LNCAP (cell line): Measurements from ENCODE around the gene DCUN1D3.

Source experiments
- CTCF ChIP-seq: fragments of 450-650 bp; IDR thresholded peaks from 2 replicates; pipeline ENCODE4 v1.5.1; 2017; ENCODE audit warnings: mild to moderate bottlenecking

The DCUN1D3 gene

DNA sequence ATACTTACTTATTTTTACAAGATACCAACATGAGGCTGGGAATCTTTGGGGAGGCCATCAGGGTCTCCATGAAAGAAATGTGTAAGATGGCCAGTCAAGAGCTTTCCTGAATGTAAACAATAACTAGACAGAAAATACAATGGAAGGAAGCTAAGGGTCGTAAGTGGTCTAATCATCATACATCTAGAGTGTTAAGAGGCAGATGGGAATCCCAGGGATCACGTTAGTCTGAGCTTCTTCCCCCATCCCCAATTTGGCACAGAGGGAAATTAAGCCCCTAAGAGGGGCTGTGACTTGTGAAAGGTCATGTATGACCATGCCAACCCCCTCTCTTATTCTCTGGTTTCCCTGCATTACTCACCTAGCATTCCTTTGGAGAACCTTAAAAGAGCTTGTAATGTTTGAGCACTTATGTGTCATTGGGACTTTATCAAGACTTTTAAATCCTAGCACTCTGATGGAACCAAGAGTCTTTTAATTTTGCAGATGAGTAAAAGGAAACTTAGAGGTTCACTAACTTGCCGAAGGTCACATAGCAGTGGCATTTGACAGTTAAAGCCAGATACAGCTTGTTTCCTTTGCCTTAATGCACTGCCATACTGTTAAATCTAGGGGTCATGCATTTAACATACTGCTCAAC is 46.1 kb downstream of the DCUN1D3 start:
- TF ChIP-seq CTCF = no peak

GRCh38 chr16:20853143-20853542 is 47.0 kb downstream of the DCUN1D3 start:
- no peak for TF ChIP-seq CTCF

GRCh38 chr16:20851601-20852000 is 48.6 kb downstream of the DCUN1D3 start:
- no peak for TF ChIP-seq CTCF

- no peak for TF ChIP-seq CTCF
These were observed 49.2 kb downstream of the DCUN1D3 start for GRCh38 chr16:20850981-20851380.

- TF ChIP-seq CTCF = peak; percentile 98
These were observed 50.4 kb downstream of the DCUN1D3 start for GRCh38 chr16:20849589-20850390.

GRCh38 chr16:20847550-20847949 is 52.6 kb downstream of the DCUN1D3 start:
- TF ChIP-seq CTCF = no peak

DNA sequence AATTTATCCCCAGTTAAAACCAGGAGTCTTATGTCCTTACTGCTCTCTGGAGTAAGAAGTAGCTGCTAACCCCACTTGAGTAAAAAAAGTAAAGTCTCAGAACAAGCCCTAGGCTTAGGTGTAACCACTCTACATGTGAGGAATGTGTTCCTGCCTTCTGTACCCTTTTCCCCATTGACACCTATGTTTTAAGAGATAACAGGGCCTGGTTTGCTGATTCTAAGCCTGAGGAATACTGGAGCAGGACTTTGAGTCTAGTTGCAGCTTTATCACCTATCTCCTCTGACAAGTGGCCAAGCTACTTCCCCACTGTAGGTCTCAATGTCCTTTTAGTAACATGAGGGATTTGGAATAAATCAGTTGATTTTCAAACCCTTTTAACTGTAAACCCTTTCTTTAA is 53.6 kb downstream of the DCUN1D3 start:
- TF ChIP-seq CTCF = no peak
